Fibroblast of the conjunctiva (primary cell): ENCODE results near the gene CPSF3.
"Not testable (repeated sequence)": the region's sequence is repeated elsewhere in the genome, so short reads cannot be mapped to it uniquely, and the experiment has no call there.

Source experiments
- DNase-seq: peaks from one replicate; pipeline ENCODE4 v3.0.0-alpha.2; 2010; ENCODE audit warnings: low read depth

The CPSF3 gene

DNA sequence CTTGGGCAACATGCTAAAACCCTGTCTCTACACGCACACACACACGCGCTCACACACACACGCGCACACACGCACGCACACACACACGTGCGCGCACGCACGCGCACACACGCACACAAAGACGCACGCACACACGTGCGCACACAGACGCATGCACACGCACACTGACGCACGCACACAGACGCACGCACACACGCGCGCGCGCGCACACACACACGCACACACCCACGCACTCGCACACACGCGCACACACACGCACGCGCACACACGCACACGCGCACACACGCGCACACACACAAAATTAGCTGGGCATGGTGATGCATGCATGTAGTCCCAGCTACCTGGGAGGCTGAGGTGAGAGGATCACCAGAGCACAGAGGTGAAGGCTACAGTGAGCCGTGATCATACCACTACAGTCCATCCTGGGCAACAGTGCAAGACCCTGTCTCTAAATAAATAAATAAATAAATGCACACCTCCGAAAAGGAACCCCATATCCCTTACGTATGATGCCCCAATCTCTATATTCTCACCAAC, 42.8 kb downstream of the CPSF3 start:
- no peak for DNase-seq

GRCh38 chr2:9467687-9468086, 44.2 kb downstream of the CPSF3 start:
- DNase-seq = no peak

DNA sequence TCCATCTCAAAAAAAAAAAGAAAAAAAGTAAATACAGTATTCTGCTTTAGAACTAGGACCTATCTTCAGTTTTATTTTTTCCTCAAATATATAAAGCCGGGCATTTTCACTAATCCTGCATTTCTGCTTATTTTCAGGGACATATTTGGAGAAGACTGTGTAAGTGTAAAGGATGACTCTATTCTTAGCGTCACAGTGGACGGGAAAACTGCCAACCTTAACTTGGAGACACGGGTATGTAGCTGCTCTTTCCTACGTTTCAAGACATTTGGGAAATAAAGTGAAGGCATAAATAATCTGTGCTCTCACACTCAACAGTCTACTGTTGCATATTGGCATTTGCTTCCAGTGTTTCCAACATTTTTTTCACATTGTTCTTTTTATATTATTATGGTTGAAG, 47.8 kb downstream of the CPSF3 start:
- DNase-seq = no peak

DNA sequence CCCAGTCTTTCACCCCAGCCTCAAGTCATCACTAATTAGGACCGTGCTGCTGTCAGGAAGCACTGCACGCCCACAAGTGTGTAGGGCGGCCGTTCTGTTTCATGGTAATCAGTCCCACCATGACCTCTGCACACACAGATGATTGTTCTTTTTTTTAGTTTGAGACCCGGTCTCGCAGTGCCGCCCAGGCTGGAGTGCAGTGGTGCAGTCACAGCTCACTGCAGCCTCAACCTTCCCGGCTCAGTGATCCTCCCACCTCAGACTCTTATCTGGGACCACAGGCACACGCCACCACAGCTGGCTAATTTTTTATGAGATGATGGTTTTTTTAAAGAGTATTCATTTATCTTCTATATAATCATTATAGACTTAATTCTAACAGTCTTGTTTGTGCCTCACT, 49.1 kb downstream of the CPSF3 start:
- DNase-seq = no peak

- no peak for DNase-seq
Measured at GRCh38 chr2:9473308-9473984, 50.0 kb downstream of the CPSF3 start.

GRCh38 chr2:9473985-9474360, 50.5 kb downstream of the CPSF3 start:
- DNase-seq = no peak

- DNase-seq = no peak
Measured at GRCh38 chr2:9474361-9475057, 51.1 kb downstream of the CPSF3 start, which contains the start of gene IAH1. TSS of gene IAH1 (plus strand) at chr2:9474551. CDS start at chr2:9474567, 16 bp downstream.

- DNase-seq = no peak
Measured at GRCh38 chr2:9477914-9478313, 54.5 kb downstream of the CPSF3 start.

DNA sequence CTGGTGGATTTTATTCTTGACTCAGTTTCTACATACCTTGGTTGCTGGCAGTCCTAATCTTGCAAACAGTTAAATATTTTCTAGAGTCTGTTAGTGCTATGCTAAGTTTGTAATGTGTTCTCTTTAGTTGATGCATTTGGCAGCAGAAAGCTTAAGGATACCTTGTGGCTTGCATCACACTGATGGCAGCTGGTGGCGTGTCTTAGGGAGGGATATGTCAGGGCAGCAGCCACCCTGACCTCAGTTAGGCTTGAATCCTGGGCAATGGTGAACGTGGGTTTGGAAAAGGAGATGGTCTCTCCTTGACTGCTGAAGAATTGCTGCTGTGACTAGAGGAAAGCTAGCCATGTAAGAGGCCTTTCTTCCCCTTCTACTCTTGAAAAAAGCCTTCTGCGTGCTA, 55.1 kb downstream of the CPSF3 start:
- DNase-seq = no peak

DNA sequence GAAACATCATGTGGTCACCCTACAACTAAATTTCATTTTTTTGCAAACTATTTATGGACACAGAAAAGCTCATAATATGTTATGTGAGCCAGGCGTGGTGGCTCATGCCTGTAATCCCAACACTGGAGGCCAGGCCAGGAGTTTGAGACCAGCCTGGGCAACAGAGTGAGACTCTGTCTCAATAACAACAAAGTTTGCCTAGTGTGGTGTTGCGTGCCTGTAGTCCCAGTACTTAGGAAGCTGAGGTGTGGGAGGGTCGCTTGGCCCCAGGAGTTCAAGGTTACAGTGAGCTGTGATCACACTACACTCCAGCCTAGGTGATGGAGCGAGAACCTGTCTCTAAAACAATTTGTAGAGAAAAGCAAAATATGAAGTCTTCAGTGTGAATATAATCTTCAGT, 56.7 kb downstream of the CPSF3 start:
- no peak for DNase-seq

DNA sequence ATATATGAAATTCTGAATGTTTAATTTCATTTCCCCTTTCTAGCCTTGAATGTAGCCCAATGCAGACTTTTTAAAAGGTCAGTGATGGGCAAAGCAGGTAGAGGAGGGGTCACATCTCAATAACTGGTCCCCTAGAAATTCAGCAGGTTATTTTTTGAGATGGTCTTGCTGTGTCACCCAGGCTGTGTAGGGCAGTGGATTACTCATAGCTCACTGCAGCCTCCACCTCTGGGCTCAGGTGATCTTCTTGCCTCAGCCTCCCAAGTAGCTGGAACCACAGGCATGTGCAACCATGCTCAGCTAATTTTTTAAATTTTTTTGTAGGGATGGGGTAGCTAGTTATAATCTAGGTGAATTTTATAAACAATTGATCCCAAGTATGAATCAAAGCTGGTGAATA, 59.7 kb downstream of the CPSF3 start:
- DNase-seq = no peak

GRCh38 chr2:9484533-9484932, 61.1 kb downstream of the CPSF3 start:
- DNase-seq = peak; percentile 56

- DNase-seq = no peak
Measured at GRCh38 chr2:9488583-9489547, 65.4 kb downstream of the CPSF3 start.

DNA sequence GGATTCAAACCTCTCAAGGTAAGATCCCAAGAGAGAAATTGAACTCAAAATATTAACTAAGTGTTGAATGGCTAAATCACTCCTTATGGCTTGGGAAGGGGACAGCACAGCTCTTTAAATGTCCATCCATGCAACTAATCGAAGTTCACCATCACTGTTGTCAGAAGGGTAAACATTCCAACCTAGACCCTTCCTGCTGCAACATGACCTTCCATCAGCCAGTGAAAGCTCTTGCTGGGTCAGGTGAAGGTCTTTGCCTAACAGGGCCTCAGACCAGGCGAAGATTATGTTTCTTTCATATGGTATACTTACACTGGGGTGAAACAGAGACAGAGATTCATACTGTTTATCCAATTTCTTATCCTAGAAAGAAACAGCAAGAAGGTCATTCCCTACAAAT, 67.3 kb downstream of the CPSF3 start:
- DNase-seq = no peak

- DNase-seq = no peak
Measured at GRCh38 chr2:9492927-9493326, 69.5 kb downstream of the CPSF3 start.

DNA sequence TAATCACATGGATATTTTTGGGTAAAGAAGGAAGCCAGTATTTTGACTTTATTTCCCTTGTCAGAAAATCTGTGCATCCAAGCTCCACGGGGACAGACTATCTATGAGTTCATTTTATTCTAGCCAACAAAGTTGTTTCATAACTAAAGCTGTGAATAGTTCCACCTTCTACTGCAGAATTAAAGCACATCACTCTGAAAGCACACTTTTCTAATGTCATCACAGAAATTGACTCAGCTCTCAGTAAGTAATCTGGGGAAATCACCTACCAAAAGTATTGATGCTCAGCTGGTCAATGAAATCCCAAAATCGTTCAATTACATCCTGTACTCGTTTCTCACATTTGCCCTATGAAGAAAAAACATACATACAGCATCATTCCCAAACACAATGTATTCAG, 70.0 kb downstream of the CPSF3 start:
- no peak for DNase-seq

- no peak for DNase-seq
Measured at GRCh38 chr2:9494081-9494480, 70.6 kb downstream of the CPSF3 start.

DNA sequence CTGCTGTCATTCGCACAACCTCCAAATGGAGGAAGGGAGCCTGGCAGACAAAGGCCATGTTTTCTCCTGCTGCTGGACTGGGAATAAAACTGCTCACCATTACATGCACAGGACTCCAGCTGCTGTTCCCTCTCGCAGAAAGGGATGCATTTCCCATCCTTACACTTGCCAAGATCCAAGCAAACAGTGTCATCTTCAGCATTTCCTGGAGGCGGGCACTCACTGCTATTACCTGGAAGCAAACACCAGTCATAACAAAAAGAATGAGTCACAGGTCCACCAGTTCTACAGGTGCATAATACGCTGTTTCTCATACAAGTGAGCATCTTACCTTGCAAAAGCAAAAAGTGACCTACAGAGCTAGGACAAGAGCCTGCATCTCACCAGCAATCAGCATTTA, 73.6 kb downstream of the CPSF3 start:
- no peak for DNase-seq

DNA sequence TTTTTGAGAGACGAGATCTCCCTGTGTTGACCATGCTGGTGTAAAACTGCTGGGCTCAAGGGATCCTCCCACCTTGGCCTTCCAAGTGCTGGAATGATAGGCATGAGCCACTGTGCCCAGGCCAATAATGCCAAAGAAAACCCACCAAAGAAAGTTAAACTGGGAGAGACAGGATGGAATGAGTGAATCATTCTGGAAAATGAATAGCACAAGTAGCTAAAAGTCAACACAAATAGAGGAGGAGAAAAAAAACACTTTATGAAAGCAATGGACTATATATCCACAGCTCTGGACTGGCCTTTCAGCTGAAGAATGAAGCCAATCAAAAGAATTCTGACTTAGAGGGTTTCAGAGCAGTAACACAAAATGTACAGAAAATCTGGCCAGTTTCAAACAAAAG, 74.8 kb downstream of the CPSF3 start:
- no peak for DNase-seq

DNA sequence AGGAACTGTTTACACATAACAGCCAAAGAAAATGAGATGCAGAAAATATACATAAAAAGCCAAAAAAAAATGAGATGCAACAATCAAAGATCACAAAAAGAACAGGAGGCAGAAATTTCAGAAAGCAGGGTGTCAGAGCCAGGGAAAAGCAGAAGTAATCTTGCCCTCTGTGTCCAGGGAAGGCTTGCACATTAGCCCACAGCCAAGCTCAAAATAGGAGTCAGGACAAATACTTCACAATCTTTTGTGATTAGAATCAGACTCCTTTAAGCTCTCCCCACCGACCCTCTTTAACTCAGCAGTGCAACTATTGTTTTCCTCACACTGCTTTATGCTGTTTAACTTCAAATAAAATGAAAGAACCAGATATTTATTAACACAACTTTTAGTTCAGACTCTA, 85.5 kb downstream of the CPSF3 start:
- no peak for DNase-seq

DNA sequence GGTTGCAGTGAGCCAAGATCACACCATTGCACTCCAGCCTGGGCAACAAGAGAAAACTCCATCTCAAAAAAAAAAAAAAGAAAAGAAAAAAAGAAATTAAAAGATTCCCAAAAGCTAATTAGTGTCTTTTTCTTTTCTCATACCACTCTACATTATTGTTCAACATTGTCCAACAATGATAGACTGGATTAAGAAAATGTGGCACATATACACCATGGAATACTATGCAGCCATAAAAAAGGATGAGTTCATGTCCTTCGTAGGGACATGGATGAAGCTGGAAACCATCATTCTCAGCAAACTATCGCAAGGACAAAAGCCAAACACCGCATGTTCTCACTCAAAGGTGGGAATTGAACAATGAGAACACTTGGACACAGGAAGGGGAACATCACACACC, 90.5 kb downstream of the CPSF3 start:
- not testable (repeated sequence) for DNase-seq

DNA sequence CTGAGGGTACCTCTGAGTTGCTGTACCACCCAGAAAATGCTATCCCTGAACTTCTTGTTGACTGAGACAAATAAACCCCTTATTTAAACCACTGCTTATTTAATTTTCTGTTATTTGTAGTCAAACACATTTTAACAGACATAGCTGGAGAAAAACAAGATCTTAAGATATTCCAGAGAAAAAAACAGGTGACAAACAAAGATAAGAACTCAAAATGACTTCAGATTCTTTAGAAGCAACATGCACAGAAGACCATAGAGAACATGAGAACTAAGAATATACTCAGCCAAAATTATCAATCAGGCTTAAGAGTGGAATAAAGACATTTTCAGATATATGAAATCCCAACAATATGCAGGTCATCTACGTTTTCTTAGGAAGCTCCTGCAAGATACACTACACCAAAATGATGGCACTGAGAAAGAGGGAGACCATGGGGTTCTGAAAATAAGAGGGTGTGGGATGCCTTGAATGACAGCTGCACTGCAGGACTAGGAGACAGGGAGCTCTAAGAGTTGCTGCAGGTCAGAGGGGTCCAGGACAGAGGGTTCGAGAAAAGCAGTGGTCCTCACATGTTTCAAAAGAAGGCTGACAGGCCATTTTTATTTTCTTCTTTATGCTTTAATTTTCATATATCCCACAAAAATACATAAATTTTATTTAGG, 93.8 kb downstream of the CPSF3 start:
- no peak for DNase-seq
